ENCODE data around the gene SIPA1.

The SIPA1 gene

GRCh38 chr11:65607614-65608426 lies 30.1 kb upstream of the SIPA1 start:
- DNase-seq: no peak

- DNase-seq: no peak
Observed at GRCh38 chr11:65609229-65609628, 28.7 kb upstream of the SIPA1 start.

GRCh38 chr11:65609665-65610064 lies 28.2 kb upstream of the SIPA1 start:
- DNase-seq: no peak

GRCh38 chr11:65610404-65610803 lies 27.5 kb upstream of the SIPA1 start:
- peak in 1 of 2 donors; percentile 44 for DNase-seq

- DNase-seq: peak; percentile 81 to 88
Observed at GRCh38 chr11:65611028-65611757, 26.7 kb upstream of the SIPA1 start.

GRCh38 chr11:65611758-65612603 lies 25.9 kb upstream of the SIPA1 start:
- DNase-seq: no peak

GRCh38 chr11:65612691-65613090 lies 25.2 kb upstream of the SIPA1 start:
- DNase-seq: no peak

GRCh38 chr11:65613091-65613928 lies 24.6 kb upstream of the SIPA1 start:
- DNase-seq: no peak

- DNase-seq: peak; percentile 100
Observed at GRCh38 chr11:65615229-65615949, 22.5 kb upstream of the SIPA1 start, which contains the start of gene PCNX3. Gene PCNX3 (plus strand): TSS chr11:65615776. CDS start chr11:65616312, 536 bp downstream.

GRCh38 chr11:65615950-65616574 lies 21.8 kb upstream of the SIPA1 start:
- DNase-seq: peak in 1 of 2 donors; percentile 17

GRCh38 chr11:65616575-65617001 lies 21.3 kb upstream of the SIPA1 start:
- DNase-seq: no peak

- DNase-seq: no peak
Observed at GRCh38 chr11:65617136-65617850, 20.6 kb upstream of the SIPA1 start.

GRCh38 chr11:65617990-65618751 lies 19.7 kb upstream of the SIPA1 start:
- no peak for DNase-seq

GRCh38 chr11:65618763-65619162 lies 19.1 kb upstream of the SIPA1 start:
- DNase-seq: no peak

- DNase-seq: no peak
Observed at GRCh38 chr11:65619281-65619928, 18.5 kb upstream of the SIPA1 start.

GRCh38 chr11:65620666-65621065 lies 17.2 kb upstream of the SIPA1 start:
- no peak for DNase-seq

GRCh38 chr11:65621460-65621859 lies 16.4 kb upstream of the SIPA1 start:
- DNase-seq: no peak

GRCh38 chr11:65622011-65622410 lies 15.9 kb upstream of the SIPA1 start:
- DNase-seq: no peak

GRCh38 chr11:65623177-65623576 lies 14.7 kb upstream of the SIPA1 start:
- no peak for DNase-seq
